DMS79 (cell line): Measurements from ENCODE around the gene PARP14.

ENCODE experiments used
- DNase-seq: peaks from one replicate; lab custom pipeline; 2025; lab: John Stamatoyannopoulos, UW

PARP14 gene

GRCh38 chr3:122772827-122773226 lies 92.2 kb downstream of the PARP14 start:
- no peak for DNase-seq

GRCh38 chr3:122773944-122774509 lies 93.4 kb downstream of the PARP14 start:
- no peak for DNase-seq

DNA sequence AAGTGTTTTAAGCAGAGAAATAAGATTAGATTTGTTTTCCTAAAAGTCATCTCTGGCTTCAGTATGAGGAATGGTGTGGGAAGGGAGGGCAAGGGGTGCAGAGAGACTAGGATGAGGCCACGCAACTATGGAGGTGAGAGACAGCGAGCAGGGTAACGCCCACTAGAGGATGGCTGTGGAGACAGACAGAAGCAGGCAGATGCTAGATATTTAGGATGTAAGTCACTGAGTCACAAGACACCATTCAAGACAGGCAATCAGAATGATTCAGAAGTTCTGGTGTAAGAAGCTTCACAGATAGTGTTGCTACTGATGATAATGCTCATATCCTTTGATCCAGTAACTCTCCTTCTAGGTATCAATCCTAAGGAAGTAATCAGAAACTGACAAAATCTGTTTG lies 93.9 kb downstream of the PARP14 start:
- no peak for DNase-seq

DNA sequence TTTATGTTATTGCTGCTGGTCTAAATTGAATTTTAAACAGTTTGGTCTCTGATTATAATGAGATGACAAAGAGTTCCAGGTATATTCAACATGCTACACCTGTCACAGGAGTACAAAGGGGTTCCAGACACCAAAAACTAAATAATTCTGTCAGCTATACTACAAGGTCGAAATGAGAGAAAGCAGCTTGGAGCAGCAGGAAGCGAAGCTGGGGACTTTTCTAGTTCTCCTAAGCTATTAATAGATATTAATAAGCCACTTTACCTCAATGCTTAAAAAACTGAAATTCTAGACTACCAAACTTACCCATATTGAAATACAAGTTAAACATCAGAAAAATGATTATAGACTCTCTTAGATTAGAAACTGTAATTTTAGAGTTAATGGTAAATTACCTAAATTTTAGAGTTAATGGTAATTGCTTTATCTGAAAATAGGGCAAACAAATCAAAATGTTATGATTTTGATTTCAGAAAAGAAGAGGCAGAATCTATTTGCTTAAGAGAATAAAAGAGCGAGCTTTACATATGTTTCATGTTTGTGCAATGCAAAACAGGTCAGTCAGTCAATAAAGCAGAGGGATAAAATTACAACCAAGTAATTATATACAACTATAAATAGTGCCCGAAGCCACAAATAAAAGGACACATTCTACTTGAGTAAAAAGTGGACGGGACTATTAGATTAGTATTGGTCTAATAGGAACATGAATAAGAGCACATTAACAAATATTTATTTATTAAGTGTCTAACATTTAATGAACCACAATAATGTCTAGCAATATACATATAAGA lies 96.2 kb downstream of the PARP14 start:
- no peak for DNase-seq

- DNase-seq: no peak
These were observed 96.9 kb downstream of the PARP14 start for GRCh38 chr3:122777563-122777962.
